K562 (cell line): ENCODE measurements around the gene CRYBG2. TPM values are rescaled to one million over a fixed set of nuclear protein-coding genes. Genes with fewer than 3 reads are reported as not detected.

Experiments used
- CCAR2 ChIP-seq: fragments of 200-400 bp; formaldehyde crosslinking; IDR thresholded peaks from 2 replicates; pipeline ENCODE4 v1.6.1; 2017; ENCODE audit warnings: mild to moderate bottlenecking, low read depth, low read length
- DDX20 ChIP-seq: fragments of 450-650 bp; IDR thresholded peaks from 2 replicates; pipeline ENCODE4 v1.6.1; 2016; ENCODE audit warnings: missing genetic modification characterization, low read depth, mild to moderate bottlenecking, missing compliant biosample characterization, moderate library complexity
- EGR1 ChIP-seq: fragments of 450-650 bp; conservative IDR thresholded peaks from 2 replicates; pipeline ENCODE4 v1.6.1; 2017; ENCODE audit warnings: mild to moderate bottlenecking
- ETS1 ChIP-seq: conservative IDR thresholded peaks from 2 replicates; pipeline ENCODE4 v1.6.1; 2011; ENCODE audit warnings: low read depth, mild to moderate bottlenecking, low read length; ENCODE audit not compliant: control insufficient read depth
- ETV6 ChIP-seq, 3 experiments: fragments of 150-350 bp in 1 of 3; sonication (generic) in 1 of 3; formaldehyde crosslinking in 1 of 3; IDR thresholded peaks; 2 replicates each; pipeline versions ENCODE4 v1.6.1 to v1.8.0; 2014 to 2022; ENCODE audit warnings: borderline replicate concordance in 2 of 3, low read depth in 2 of 3, antibody characterized with exemption in 1 of 3, low read length in 1 of 3, mild to moderate bottlenecking in 1 of 3, missing genetic modification reagents in 1 of 3
- FUS ChIP-seq: fragments of 200-400 bp; formaldehyde crosslinking; optimal IDR thresholded peaks from 2 replicates; pipeline ENCODE3; 2017; ENCODE audit warnings: low read depth, low read length
- GTF3C2 ChIP-seq: IDR thresholded peaks from 3 replicates; pipeline ENCODE4 v1.6.1; 2011; ENCODE audit warnings: borderline replicate concordance, mild to moderate bottlenecking, moderate library complexity; ENCODE audit not compliant: insufficient read length; ENCODE audit errors: extremely low read depth
- HCFC1 ChIP-seq: IDR thresholded peaks from 2 replicates; pipeline ENCODE4 v1.6.1; 2012; ENCODE audit warnings: low read depth, low read length, improper control_type of control experiment
- HNRNPLL ChIP-seq: fragments of 200-400 bp; formaldehyde crosslinking; IDR thresholded peaks from 2 replicates; pipeline ENCODE4 v1.6.1; 2017; ENCODE audit warnings: low read length, low read depth, mild to moderate bottlenecking; ENCODE audit not compliant: poor library complexity, severe bottlenecking
- HNRNPUL1 ChIP-seq: fragments of 200-400 bp; formaldehyde crosslinking; IDR thresholded peaks from 2 replicates; pipeline ENCODE4 v1.6.1; 2017; ENCODE audit warnings: low read length
- KDM1A ChIP-seq, 2 experiments: fragments of 450-650 bp; IDR thresholded peaks; 2 replicates each; pipeline ENCODE4 v1.6.1; 2016; ENCODE audit warnings: mild to moderate bottlenecking in 2 of 2
- KDM5B ChIP-seq: fragments of 200-600 bp; sonication (generic); IDR thresholded peaks from 2 replicates; pipeline ENCODE4 v1.6.1; 2012; ENCODE audit warnings: low read depth, mild to moderate bottlenecking, moderate library complexity, low read length, control low read depth, inconsistent platforms; ENCODE audit not compliant: insufficient replicate concordance
- MED1 ChIP-seq: sonication (generic); formaldehyde crosslinking; IDR thresholded peaks from 2 replicates; pipeline ENCODE4 v1.8.1; 2023; ENCODE audit warnings: missing genetic modification reagents, borderline replicate concordance
- MEF2A ChIP-seq: IDR thresholded peaks from 2 replicates; pipeline ENCODE4 v1.6.1; 2011; ENCODE audit warnings: low read depth, mild to moderate bottlenecking, low read length, moderate library complexity; ENCODE audit not compliant: control insufficient read depth
- SREBF1 ChIP-seq: fragments of 150-350 bp; IDR thresholded peaks from 2 replicates; pipeline ENCODE4 v1.6.1; 2014; ENCODE audit warnings: antibody characterized with exemption, low read depth, low read length, borderline replicate concordance
- SRSF9 ChIP-seq: fragments of 200-400 bp; formaldehyde crosslinking; IDR thresholded peaks from 2 replicates; pipeline ENCODE4 v1.6.1; 2017; ENCODE audit warnings: low read depth, low read length, borderline replicate concordance
- ZBTB43 ChIP-seq: sonication (generic); formaldehyde crosslinking; IDR thresholded peaks from 2 replicates; pipeline ENCODE4 v1.8.0; 2023; ENCODE audit warnings: mild to moderate bottlenecking, missing genetic modification reagents
- ZNF121 ChIP-seq: sonication (generic); formaldehyde crosslinking; conservative IDR thresholded peaks from 2 replicates; pipeline ENCODE4 v1.8.0; 2022; ENCODE audit warnings: missing genetic modification reagents
- ZNF143 ChIP-seq: sonication (generic); formaldehyde crosslinking; IDR thresholded peaks from 2 replicates; pipeline ENCODE4 v1.9.0; 2022; ENCODE audit warnings: mild to moderate bottlenecking, missing genetic modification reagents
- ZNF696 ChIP-seq: fragments of 250-450 bp; sonication (Bioruptor Pico); conservative IDR thresholded peaks from 2 replicates; pipeline ENCODE4 v1.4.0; 2020; ENCODE audit warnings: mild to moderate bottlenecking, moderate library complexity
- ZNF778 ChIP-seq: fragments of 450-650 bp; formaldehyde crosslinking; IDR thresholded peaks from 2 replicates; pipeline ENCODE4 v1.4.0; 2020; ENCODE audit warnings: mild to moderate bottlenecking, moderate library complexity
- polyA plus RNA-seq, 8 experiments: library from polyadenylated mRNA; depleted of rRNA in 4 of 8; stranded (reverse) in 5 of 8; unstranded in 3 of 8; fragments of >200 nt; fragmentation: Nextera tagmentation in 2 of 8; fragmentation: Illumina TruSeq in 1 of 8; extraction: Ambion mirVana in 2 of 8; extraction: Trizol in 1 of 8; gene quantifications; 2 replicates each; pipeline versions ENCODE4 v1.2.1 to v1.2.3, GENCODE V29; 2011 to 2014; ENCODE audit warnings: inconsistent platforms in 1 of 8, missing spikeins in 1 of 8
- total RNA-seq, 7 experiments: library from RNA; depleted of rRNA in 6 of 7; stranded (reverse); fragments of >200 nt in 6 of 7; fragmentation: Illumina TruSeq in 2 of 7; extraction: Trizol in 2 of 7; gene quantifications; 2 replicates each; pipeline versions ENCODE4 v1.2.1 to v1.2.3, GENCODE V29; 2011 to 2021; ENCODE audit warnings: low replicate concordance in 1 of 7

Gene CRYBG2
- total and polyA plus RNA-seq, 9 of the 15 experiments (the other 6 are each of a cell fraction or from before 2014, with no cell fraction given): 0.39 to 8.5 (median 3.7) TPM

GRCh38 chr1:26306290-26307229, 47.4 kb downstream of the CRYBG2 start, which contains the start of gene UBXN11 (continued):
- TF ChIP-seq EGR1: no peak
- peak; percentile 94 for TF ChIP-seq ETS1
- TF ChIP-seq ZNF143 (CRISPR knock-in tag): peak; percentile 73
- TF ChIP-seq MEF2A: no peak
- TF ChIP-seq SREBF1: no peak
- peak; percentile 58 for TF ChIP-seq KDM5B
- no peak for TF ChIP-seq ZBTB43 (CRISPR knock-in tag)
- no peak for TF ChIP-seq SRSF9
- no peak for TF ChIP-seq FUS
- no peak for TF ChIP-seq CCAR2
- TF ChIP-seq GTF3C2: no peak
- TF ChIP-seq ZNF696: no peak
- TF ChIP-seq HNRNPLL: no peak
- no peak for TF ChIP-seq HNRNPUL1
- no peak for TF ChIP-seq DDX20 (tag)
- TF ChIP-seq ETV6 (IDR thresholded peaks at IDR 0.05; ENCODE audit: borderline replicate concordance in 1 of 2, low read depth in 2 of 2, low read length in 1 of 2): no peak
- no peak for TF ChIP-seq ETV6 (CRISPR knock-in tag; IDR thresholded peaks at IDR 0.05; ENCODE audit: borderline replicate concordance)
- TF ChIP-seq KDM1A (IDR thresholded peaks at IDR 0.05): peak in 1 of 2 experiments; percentile 29; a peak in 1 of 4 replicates
- peak; percentile 73 for TF ChIP-seq HCFC1
- no peak for TF ChIP-seq MED1 (CRISPR knock-in tag)
- no peak for TF ChIP-seq ZNF778 (CRISPR knock-in tag)
- TF ChIP-seq ZNF121: no peak
